IPS DF 4.7 (cell line): ENCODE results near the gene NATD1.

Experiments
- DNase-seq: peaks from one replicate; pipeline ENCODE4 v3.0.0-alpha.2; 2013; ENCODE audit warnings: low spot score; ENCODE audit errors: extremely low read depth

NATD1 gene, protein sequence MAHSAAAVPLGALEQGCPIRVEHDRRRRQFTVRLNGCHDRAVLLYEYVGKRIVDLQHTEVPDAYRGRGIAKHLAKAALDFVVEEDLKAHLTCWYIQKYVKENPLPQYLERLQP

DNA sequence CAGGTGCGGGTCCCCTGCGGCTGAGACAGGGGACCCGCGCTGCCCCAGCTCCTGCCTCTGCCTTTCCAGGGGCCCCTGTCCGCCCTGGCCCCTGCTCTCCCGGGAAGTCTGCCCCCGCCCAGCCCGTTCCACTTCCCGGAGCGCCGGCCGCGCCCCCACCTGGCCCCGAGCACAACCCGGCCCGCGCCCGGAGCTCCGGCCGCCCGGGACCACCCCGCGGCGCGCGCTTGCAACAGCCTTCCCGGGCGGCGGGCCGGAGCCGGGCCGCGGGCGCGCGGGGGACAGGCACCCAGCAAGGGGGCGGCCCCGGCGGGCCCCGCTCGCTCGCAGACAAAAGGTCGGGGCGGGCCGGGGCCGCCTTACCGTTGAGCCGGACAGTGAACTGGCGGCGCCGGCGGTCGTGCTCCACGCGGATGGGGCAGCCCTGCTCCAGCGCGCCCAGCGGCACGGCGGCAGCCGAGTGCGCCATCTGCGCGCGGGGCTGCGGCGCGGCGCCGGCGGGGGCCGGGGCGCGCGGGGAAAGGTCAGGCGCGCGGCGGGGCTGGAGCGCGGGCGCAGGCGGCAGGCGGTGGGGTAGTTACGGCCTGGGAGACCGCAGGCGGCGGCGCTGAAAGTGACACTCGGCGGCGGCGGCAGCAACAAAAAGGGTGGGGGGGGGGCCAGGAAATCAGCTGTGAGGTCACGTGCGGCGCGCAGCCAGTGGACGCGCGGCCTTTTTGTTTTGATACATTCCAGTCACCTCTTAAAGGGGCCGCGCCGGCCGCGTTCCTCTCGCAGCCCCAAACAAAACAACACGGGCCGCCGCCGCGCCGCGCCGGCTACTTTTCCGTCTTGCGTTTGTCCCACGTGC lies at the start of gene NATD1:
NATD1 (minus strand) TSS at position 615 of the 850 bp plus-strand sequence; CDS start at position 469, 146 bp downstream.
- no peak for DNase-seq

DNA sequence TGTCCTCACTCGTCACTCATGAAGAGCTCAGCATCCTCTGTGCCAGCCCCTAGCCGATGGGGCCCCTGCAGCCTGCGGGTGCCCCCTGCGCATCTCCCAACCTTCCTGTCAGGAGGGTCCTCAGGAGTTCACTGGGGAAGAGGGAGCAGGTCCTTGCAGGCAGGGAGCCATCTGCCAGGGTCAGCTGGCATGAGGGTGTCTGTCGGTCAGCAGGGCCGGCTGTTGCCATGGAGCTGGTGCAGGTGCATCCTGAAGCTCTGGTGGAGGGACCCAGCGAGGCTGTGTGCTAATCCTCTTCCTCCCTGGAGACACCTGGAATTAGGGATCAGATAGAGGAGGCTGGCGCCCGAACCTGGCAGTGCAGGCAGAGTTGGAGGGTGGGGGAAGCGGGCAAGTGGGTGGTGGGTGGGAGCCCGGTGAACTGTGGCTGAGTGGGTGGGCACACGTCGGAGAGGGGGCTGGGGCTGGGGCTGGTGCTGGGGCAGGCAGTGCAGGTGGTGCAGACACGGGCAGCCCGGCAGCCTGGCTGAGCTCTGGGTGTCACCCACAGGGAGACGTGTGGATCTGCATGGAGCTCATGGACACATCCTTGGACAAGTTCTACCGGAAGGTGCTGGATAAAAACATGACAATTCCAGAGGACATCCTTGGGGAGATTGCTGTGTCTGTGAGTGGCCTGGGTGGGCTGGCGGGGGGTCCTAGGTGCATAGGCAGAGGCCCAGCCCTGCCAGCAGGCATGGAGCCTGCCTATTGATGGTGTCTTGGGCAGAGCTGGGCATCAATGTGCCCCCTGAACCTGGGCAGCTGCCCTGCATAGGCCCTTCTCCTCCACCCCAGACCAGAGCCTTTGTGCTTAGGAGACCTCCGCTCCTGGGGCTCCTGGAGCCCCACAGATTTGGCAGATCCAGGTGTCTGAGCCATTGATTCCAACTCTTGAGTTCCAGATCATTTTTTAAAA lies 48.7 kb upstream of the NATD1 start:
- DNase-seq = no peak

DNA sequence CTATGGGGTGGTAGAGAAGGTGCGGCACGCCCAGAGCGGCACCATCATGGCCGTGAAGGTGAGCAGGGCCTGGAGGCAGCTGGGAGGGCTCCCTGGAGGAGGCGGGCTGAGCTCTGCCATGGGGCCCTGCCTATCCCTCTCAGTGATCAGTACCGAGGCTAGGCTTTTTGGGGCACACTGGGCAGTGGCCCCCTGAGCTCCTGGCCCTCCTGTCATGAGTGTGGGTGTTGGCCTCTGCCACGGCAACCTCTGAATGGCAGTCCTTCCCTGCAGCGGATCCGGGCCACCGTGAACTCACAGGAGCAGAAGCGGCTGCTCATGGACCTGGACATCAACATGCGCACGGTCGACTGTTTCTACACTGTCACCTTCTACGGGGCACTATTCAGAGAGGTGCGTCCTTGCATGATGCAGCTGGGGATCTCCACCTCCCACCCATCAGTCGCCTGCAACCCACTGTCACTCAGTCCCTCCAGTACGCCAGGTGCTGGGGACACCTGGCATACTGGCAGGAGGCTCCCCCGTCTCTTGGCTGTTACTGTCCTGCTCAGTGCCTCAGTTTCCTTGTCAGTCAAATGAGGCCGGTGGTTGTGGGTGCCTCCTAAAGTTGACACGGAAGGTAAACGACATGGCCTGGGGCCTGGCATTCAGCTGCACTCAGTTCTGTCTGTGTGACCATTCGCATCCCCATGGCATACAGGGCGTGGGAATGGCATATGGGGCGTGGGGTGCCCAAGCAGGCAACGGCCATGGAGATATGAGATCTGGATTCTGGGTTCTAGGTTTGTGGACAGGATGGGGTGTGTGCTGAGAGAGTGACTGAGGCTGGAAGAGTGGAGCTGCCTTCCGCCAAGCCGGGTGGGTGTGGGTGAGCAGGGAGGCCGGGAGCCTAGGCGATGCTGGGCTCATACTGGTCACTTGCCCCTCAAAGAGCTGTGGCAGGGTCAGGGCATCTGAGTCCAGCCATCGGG lies 47.7 kb upstream of the NATD1 start:
- no peak for DNase-seq

DNA sequence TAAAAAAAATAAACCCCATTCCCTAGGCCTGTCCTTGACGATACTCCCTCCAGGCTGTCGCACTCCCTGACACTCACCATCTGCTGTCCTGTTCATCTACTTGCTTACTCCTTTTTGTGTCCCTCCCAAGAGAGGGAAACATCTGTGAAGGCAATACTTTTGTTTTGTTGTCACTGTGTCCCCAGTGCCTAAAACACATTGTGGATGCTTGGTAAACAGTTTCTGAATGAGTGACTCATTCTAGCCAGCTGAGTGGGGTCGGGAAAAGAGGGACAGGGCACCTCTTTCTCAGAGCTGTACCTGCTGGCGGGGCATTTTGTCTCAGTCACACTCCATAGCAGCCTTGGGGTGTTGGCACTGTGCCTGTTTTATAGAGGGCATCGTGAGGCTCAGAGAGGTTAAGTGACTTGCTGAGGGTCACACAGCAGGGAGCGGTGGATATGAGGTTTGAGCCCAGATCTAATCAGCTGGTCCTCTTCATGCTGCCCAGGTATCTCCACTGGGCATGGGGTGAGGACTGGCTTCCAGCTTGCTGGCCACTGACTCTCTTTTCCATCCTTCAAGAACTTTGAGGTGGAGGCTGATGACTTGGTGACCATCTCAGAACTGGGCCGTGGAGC lies 46.9 kb upstream of the NATD1 start:
- DNase-seq = no peak

DNA sequence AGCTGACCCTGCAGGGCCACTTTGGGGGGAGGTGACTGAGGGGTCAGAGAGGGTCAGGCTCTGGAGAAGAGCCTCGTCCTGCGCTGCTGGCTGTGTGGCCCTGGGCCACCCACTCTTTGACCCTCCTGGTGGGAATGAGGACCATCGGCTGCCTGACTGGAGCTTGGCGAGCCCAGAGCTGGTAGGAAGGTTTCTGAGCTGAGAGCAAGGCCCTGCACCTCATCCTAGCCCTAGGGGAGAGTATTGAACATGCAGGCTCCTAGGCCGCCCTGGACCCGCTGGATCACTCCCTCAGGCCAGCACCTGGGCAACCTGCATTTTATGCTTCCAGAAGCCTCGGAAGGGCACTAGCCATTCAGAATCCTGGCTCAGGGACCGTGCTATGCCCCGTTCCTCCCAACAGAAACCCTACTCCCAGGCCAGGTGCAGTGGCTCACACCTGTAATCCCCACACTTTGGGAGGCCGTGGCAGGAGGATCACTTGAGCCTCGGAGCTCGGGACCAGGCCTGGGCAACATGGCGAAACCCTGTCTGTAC lies 45.8 kb upstream of the NATD1 start:
- DNase-seq = no peak

DNA sequence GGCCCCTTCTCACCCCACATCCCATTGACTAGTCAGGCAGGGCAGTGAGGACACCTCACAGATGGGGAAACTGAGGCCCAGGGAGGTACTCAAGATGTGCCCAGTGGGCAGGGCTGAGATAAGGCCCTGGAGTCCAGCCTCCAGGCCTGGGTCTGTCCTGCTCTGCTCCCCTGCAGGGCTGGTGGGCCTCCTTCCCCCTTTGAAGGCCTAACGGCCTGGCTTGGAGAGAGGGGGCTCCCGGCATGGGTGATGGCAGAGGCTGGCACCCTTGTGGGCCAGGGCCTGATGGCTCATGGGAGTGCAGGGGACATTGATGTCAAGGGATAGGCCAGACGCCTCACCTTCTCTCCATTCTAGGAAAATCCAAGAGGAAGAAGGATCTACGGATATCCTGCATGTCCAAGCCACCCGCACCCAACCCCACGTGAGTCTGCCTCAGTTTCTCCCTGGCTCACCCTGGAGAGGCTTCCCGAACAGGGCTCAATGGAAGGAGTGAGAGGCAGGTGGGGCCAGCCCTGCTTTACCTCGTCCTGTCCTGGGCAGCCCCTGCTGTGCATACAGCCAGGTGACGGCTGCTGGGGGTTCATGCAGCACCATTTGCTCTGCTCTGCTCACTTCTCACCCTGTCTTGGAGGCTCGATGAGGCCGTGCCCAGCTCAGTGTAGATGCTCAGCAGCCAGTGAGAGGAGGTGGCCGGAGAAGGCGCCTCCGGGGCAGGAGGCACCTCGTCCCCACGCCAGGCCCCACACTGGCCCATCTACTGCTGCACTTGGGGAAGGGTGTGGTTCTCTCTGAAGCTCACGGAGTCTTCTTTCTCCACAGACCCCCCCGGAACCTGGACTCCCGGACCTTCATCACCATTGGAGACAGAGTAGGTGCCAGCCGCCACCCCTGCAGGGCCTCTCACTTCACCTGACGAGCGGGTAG lies 45.1 kb upstream of the NATD1 start:
- DNase-seq = no peak

DNA sequence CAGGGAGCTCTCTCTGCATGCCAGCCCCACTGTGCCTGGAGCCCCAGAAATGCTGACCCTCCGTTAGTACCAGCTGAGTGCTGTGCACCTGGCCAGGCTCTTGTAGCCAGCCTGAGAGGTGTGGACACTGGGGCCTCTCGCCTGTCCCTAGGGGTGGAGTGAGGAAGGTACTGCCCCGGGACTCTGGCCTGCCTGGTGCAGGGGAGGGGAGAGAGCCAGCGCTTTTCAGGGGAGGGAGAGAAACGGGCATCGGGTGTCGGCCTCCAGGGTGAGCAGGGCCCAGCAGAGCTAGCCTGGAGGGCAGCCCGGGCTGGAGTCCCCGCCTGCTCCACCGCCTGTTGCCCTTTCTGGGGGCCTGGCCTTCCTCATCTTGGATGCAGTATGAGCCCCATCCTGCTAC lies 44.4 kb upstream of the NATD1 start:
- no peak for DNase-seq

DNA sequence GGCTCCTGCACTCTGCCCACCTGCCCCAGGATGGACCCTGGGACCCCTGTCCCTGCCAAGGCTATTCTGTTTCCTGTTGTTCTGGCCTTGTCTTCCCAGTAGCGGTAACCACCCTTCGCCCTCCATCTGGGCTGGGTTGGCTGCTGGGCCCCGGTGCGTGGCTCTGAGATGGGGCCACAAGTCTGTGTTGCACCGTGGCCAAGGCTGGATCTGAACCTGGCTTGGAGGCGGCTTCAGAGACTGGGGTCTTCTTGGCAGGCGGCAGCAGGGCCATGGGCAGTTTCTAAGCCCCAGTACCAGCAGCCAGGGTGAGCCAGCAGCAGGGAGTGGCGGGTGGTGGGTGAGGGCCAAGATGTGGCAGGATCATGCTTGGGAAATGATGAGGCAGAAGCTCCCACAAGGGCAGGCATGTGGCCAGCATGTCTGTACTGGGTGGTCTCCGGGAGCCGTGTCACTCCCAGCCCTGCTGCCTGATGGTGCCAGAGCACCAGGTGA lies 43.9 kb upstream of the NATD1 start:
- DNase-seq = no peak

DNA sequence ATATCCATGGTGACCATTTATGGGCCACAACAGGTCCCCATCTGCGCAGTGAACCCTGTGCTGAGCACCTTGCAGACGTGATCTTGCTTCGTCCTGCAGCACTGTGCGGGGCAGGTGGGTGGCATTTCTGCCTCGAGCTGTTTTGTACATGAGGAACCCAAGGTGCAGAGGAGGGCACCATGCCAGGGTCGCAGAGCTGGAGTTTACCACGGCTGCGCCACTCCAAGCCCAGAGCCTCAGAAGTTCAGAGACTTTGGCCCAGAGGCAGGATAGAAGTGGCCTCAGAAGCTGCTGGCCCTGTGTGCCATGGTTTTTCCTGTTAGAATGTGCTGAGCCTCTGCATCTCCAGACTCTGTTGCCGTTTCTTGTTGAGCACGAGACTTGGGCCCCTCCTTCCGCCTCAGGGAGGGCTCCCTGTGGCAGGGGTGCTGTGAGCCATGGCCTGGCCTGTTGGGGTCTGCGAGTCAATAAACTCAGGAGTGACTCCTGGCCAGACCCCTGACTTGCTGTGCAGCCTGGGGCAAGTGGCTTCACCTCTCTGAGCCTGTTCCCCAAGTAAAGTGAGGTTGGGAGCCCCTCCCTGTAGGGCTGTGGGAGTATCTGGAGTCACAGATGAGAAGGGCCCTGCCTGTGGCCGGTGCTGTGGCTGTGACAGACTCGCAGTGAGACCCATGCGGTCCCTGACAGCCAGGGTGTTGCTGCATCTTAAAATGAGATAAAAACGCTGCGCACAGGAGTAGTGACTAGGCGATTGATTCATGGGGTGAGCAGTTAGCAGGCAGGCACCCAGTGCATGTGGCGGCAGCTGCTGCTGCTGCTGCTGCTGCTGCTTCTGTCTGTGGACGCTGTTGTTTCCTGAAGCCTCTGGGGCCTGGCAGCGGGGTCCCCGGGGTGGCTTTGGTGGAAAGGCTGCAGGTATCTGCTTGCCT lies 43.2 kb upstream of the NATD1 start:
- DNase-seq = no peak

DNA sequence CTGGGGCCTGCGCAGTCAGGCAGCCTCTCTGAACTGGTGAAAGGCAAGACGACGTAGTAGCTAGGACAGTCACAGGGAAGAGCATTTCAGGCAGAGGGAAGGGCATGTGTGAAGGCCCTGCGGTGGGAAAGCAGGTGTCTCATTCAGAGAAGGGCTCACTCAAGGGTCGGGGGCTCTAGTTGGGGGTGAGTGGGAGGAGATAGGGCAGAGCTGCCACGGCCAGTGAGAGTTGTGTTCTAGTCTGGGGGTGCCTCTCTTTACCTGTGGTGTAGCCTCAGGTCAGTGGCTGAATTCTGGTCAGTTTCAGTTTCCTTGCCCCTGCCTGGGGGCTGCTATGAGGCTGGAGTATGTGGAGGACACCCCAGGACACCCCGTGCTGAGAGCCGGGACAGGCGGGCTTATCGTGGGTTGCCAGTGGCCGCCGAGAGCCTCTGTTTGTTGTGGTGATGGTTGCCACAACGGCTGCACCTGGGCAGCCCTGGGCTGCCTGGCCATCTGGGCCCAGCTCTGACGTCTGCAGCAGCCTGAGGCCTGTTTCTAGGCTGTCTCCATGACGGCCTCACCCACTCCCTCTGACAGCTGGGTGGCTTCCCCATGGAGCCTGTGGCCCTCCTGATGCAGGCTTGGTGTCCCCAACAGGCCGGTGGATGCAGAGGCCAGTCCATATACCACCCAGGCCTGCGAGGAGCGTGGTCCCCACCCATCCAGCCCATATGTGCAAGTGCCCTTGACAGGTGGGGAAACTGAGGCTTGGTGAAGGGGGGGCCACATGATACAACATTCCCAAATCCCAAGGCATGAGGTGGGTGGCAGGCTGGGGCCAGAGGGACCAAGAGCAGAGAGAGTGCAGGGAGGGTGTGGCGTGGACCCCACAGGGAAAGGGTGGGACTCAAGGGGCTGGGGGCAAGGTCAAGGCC lies 42.1 kb upstream of the NATD1 start:
- DNase-seq = no peak

DNA sequence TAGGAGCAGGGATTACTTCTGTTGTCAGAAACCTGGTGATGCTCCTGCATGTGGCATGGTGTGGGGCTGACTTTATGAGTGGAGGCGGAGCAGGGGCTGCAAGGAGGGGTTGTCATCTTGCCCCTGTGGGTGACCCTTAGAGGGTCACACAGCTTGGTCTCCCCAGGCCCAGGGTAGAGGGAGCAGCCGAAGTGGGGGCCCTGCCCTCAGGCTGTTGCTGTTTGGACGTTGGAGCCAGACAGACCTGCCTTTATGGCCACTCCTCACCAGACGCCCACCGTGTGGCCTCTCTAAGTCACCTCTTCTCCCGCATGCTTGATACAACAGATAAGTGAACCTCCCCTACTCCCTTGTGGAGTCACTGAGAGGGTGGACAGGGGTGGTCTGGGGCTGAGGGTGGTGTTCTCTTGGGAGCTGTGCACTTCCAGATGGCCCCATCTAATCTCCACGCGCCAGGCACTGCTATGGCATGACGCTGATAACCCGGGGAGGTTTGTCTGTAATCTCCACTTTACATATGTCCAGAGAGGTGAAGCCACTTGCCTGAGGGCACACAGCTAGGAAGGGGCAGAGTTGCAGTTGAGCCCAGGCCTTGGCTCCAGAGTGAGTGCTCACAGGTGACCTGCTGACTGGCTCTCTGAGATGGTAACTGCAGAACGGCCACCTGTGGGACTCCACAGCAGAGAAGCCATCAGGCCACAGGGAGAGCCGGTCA lies 41.3 kb upstream of the NATD1 start:
- DNase-seq = no peak

DNA sequence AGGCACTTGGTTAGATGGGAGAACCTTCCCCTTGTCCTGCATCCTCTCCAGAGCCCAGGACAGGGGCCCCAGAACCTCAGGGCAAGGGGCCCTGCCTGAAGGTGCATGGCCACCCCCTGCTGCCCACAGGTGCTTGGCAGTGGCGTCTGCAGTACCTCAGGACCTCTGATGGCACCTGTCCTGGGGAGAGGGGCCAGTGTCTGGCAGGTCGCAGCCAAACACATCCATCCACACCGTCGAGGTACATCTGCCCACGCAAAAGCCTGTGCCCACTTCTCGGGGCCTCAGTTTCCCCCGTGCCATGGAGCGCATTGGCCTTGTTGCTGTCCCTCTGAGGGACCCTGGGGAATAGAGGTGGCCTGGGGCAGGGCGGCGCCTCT lies 40.6 kb upstream of the NATD1 start:
- no peak for DNase-seq

DNA sequence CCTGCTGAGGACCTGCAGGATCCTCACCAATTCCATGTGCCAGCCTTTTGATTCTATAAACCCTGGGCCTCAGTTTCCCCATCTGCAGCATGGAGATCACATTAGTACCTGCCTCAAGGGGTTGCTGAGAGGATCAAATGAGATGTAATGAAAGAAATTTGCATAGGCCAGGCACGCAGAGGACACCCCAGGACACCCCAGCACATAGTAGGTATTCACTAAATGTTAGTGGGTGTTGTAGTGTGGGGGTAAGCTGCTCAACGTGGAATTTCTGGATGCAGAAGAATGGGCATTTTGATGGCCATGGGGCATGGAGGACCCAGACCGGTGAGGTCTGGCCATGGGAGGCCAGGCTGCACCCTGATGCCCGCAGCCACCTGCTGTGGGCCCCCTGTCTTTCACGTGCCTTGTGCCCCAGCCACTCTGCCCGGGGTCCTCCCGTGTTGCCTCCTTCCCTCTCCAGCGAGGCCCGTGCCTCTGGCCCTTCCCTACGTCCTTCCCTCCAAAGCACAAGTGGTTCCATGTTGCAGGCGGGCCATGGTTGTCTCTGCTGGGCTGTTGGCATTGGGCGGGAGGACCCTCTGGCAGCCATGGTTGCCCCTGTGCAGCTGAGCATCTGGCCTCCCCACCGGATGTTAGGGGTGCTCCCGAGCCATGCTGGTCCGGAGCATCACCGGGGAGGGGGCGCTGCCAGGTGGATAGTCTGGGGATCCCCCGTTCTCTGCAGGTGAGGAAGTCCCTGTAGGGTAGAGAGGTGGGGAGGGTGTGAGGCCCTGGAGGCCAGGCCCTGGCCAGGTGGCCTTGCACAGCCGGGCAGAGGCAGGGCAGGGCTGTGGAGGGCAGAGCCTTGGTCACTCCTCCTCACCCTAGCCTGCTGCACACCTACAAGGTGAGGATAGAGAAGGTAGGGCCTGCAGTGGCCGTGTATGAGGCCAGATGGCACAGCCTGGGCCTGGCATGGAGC lies 39.9 kb upstream of the NATD1 start:
- DNase-seq = no peak

DNA sequence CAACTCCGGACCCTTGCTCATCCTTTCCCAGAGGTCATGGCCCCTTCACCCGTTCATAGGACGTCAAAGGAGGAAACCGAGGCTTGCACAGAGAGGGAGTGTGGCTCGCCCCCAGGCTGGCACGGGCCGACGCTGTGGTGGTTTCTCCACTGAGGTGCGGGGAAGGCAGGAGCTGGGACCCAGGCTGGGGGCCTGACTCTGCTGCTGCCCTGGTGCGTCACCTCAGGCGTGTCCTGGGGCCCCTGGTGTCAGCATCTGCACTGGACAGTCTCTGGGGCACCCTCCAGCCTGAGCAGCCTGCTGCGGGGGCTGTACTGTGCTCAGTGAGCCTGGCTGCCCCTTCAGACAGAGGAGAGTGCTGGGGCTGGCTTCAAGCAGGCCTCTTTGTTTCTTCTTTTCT lies 38.7 kb upstream of the NATD1 start:
- DNase-seq = no peak

DNA sequence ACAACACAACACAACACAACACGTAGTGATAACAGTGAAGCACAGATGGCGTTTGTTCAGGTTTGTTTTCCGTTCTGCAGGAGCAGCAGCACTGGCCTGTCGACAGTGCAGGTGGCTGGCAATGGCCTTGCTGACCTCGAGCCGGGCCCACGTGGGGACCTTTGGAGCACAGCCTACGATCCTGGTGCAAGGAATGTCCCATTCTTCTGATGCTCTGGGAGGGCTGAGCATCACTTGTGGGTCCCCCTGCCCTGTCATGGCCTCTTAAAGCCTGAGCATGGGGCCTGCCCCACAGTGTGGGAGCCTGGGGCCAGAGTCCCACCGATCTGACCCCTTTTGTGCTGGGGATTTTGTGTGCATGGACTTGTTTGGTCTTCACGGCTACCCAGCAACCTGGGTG lies 38.1 kb upstream of the NATD1 start:
- no peak for DNase-seq
